Right forelimb (tissue), 1 donor: ENCODE data around the gene ZNF277.
"Not testable (repeated sequence)": the region's sequence is repeated elsewhere in the genome, so short reads cannot be mapped to it uniquely, and the experiment has no call there.

Experiments
- DNase-seq: peaks from one replicate; pipeline ENCODE4 v3.0.0-alpha.2; 2018

ZNF277 gene

DNA sequence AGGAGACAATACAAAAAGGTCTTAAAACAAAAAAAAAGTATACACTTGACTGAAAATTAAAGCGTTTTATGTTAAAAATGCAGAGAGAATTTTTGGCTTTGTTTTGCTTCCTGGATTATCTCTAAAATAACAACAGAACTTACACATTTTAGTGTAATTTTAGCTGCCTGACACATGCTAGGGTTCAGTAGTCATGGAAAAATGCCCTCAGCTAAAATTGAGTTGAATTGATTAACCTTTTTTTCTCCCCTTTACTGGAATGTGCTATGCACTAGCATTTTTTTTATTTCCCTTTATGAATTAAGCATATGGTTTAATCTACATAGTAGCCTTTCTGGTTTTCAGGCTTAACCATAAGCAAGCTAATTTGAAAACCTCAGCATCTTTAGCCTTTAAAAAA, 89.9 kb downstream of the ZNF277 start:
- DNase-seq: no peak

DNA sequence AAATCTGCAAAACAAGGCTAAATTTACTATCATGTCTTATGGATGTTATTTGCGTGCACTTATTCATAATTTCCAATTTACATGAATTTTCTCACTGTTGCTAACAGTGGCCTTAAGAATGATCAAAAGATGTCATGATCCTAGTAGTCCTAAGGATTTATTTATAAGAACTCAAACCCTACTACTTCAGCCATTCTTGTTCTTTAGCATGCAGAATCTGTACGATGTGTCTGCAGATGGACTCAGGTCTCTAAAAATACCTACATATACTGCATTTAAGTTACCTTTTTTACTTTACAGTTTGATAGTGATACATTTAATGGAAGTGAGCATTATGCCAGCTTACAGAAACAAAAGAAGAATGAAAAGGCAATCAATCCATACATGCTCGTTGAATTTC, 91.2 kb downstream of the ZNF277 start:
- no peak for DNase-seq

DNA sequence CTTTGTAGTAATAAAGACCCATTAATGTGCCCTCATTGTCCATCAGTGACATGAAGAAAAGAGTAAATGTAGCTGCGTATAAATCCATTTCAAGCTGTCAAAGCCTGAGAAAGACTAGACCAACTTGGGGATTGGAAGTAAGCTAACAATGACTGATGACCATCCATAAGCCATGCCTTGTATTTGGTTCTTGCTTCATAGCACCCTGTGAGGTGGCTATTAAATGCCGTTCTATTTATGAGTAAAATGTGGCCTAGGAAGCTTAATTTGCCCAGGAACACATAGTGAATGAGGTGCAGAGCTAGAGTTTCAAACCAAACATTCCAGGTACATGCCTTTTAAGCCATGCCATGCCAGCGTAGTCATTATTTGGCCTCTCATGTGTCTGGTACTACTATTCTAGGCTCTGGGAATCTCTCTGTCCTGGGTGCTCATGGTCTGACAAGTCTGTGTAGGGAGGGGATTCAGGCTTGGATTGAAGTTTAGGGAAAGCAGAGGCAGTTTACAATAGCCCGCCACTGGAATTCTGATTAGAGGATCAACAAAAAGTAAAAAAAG, 92.1 kb downstream of the ZNF277 start:
- DNase-seq: no peak

DNA sequence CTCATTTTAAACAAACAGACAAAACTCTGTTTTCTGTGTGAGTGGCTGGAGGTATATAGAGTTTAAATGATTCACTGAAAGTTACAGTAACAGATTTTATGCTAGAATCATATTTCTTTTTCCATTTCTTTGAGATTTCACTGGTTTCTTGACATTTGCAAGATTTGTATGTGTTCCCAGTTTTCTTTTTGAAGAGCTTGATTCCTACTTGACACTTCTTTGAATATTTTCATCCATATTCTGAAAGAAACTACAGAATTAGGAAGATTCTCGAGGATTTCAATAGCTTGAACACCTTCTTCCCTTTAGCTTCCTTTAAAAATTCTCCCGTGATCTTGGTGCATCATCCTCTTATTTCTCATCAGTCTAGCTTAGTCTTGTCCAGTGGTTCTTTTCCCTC, 93.6 kb downstream of the ZNF277 start:
- DNase-seq: no peak

DNA sequence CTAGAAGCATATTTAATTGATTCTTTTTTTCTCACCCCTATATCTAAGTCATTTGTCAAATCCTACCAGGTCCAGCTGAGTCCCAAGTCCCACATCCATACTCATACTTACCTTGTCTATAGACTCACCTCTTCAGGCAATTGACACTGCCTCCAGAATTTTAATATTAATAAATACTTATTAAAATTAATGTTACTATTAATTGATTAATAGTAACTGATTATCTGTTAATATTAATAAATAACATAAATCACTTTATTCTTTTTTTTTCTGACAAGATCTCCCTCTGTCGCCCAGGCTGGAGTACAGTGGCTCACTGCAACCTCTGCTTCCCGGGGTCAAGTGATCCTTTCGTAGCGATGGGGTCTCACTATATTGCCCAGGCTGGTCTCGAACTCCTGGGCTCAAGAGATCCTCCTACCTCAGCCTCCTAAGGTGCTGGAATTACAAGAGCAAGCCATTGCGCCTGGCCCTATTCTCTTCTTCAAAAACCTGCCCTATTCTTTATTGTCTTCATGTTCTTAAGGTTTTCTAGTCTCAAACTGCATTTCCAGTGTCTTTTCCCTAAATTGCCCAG, 94.4 kb downstream of the ZNF277 start:
- DNase-seq: no peak

DNA sequence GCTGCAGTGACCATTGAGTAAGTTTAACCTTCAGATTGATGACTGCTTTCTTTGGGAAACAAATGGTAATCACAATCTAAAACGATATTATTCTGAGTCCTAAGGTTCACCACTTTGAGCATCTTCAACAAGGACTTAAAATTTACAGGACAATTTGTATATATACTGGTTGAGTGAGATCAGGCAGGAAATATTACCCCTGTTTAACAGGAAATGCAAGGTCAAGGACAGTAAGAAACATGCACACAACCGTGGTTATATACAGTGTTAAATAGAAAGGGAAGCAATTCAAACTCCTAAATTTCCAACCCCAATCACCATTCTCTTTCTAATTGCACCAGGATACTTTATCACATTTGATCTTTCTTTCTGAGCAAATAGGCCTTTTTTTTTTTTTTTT, 96.1 kb downstream of the ZNF277 start:
- no peak for DNase-seq

DNA sequence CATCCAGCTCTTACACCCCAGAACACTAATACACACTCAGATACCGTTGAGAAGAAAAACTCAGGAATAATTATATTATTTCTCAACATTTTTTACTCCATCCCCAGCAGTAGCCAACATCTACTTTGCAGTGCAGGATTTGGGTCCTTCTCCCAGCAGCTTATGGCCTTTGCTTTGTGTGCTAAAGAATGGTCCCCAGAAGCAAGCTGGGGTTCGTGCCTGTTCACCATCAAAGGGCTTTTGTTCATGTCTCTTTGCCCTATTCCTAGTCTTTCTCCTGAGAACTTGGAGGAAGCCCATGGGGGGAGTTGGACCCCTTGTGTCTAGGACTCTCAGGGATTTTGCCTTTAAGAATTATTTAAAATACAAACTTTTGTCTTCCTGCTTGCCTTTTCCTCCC, 100.4 kb downstream of the ZNF277 start:
- no peak for DNase-seq

DNA sequence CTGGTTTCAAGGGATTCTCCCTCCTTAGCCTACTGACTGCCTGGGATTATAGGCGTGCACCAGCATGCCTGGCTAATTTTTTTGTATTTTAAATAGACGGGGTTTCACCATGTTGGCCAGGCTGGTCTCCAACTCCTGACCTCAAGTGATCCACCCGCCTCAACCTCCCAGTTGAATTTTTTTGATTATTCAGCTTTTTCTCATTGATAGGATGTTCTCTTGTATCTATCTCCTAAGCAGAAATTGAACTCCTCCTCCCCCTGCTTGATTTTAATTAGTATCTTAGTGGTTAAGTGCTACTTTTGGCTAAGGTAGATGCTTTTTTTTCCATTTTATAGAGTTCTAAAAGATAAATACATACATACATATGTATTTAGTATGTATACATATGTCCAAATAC, 101.0 kb downstream of the ZNF277 start:
- no peak for DNase-seq

DNA sequence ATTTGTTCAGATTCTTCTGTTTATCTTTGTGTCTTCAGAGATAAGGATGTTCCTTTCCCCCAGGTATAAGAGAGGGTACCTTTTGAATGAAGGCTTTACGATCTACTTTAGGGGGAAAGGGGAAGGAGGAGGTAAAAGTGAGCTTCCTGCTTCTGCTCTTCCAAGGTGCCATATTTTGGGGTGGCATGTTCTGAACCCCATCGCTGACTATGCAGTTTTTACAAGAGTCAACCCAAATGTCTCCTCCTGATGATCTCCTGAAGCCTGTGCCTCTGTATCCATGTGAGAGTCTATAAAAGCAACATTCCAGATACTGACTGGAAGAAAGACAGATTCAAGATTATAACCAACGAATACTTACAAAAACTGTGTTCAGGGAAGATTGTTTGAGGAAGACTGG, 102.5 kb downstream of the ZNF277 start:
- DNase-seq: no peak

DNA sequence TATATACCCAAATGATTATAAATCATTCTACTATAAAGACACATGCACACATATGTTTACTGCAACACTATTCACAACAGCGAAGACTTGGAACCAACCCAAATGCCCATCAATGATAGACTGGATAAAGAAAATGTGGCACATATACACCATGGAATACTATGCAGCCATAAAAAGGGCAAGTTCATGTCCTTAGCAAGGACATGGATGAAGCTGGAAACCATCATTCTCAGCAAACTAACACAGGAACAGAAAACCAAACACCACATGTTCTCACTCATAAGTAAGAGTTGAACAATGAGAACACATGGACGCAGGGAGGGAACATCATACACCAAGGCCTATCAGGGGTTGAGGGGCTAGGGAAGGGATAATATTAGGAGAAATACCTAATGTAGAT, 110.3 kb downstream of the ZNF277 start:
- not testable (repeated sequence) for DNase-seq

DNA sequence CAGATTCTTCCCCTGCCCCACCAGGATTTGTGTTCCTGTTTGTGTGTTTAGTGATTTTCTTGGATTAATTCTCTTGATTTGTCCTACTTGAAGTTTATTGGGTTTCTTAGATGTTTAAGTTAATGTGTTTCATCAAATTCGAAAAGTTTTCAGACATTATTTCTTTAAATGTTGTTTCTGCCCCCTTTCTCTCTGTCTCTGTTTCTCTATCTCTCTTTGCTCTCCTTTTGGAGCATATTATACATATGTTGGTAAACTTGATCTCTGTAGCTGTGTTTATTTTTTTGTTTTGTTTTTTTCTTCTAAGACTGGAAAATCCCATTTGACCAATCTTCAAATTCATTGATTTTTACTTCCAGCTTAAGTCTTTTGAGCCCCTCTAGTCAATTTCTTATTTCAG, 115.6 kb downstream of the ZNF277 start:
- no peak for DNase-seq

DNA sequence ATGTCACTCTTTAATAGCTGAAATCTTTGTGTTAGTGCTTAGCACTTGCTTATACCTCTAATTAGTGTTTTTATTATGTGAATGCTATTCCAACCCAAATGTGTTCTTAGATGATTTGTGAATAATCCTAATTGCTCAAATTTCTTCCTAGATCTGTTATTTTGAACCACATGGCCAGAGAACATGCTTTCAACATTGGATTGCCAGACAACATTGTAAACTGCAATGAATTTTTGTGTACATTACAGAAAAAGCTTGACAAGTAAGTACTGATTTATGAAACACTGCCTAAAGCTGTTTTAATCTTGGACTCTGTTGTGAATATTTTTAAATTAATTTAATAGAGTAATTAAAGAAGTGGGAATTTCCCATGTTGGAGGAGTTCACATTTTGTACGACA, 121.1 kb downstream of the ZNF277 start:
- DNase-seq: no peak

DNA sequence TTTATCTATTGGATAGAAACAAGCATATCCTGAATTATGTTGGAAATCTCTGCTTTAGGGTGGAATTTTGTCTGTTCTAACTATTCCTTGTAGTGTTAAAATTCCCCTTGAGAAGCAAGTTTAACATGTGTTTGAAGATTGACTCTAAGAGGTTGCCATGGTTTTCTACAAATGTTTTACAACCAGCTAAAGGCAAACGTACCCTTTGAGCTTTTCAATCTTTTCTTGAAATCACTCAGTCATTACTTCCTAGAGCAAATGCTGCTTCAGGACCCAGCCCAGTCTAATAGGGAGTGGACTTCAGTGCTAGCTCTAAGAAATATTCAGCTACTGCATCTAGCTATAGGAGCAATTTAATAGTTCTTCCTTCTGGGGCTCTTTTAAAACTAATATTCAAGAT, 125.0 kb downstream of the ZNF277 start:
- no peak for DNase-seq

DNA sequence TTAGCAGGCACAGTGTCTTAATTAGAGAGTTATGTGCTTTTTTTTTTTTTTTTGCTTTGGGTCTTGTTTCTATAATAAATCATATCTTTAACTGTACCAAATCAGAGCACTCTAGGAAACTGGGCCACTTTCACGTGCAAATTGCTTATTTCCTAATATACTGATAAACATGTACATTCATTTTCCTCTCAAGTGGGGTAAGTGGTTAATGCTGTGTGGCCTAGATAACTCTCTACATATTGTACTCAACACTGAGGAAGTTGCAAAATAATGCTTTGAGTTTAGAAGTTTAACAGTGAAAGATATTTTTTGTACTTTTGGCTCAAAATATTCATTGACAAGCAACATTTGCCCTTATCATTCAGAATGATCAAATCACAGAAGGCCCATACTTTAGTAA, 127.9 kb downstream of the ZNF277 start:
- no peak for DNase-seq

DNA sequence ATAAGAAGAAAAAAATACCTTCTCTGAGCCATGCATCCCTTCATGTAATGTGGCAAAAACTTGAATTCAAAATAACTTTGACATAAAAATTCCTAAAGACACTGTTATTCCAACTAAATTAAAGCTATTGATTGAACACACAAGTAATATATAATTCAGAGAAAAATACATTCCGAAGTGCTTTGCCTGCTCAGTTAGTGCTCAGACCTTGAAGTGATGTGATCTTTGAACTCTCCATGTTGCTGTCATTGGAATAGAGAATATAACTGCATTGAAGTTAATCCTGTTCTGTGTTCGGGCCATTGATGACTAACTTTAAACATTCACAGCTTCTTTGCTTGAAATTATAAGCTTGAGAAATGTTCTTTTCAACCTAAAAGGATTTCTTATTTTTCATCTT, 129.8 kb downstream of the ZNF277 start:
- no peak for DNase-seq

DNA sequence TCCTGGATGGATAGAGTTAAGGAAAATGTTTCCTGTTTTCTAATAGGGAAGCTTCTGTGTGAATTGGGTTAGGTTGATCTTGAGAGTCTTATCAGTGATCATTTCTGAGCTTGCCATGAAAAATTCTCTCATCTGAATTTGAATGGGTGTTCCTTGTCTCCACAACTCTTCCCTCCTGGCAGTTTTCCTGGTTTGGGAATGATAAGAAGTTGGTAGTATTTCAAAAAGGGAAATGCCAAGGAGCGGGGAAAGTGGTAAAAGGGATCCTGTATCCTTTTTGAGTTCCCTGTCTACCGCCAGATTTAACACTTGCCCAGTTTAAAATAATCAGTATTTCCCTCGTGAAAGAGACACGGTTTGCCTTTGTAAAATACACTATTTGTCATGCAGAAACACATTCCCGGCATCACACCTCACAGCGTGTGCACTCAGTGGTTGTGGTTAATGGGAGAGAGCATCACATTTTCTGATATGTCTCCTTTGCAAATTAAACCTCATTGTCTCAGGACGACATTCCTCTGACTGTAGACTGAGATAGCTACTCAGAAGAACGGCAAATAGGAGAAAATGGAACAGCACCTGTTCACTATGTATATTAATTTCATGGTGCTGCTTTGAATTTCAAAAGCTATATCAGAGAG, 130.6 kb downstream of the ZNF277 start:
- no peak for DNase-seq

DNA sequence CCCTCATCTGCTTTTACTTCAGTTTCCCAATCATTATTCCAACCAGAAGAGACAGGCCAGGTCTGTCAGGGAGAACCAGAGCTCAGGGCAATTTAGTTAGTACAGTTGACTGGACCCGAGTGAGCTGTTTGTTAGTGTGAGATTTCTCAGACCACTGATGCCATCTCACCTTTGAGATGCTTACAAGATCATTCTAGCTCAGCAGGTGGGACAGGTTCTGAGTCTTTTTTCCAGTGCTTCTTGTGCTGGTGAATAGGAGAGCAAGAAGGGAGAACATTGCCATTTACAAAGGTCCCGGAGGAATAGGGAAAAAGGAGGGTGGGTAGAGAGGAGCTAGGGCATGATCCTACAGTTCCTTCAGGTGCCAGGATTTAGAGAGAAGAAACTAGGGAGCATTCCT, 131.4 kb downstream of the ZNF277 start:
- DNase-seq: no peak

DNA sequence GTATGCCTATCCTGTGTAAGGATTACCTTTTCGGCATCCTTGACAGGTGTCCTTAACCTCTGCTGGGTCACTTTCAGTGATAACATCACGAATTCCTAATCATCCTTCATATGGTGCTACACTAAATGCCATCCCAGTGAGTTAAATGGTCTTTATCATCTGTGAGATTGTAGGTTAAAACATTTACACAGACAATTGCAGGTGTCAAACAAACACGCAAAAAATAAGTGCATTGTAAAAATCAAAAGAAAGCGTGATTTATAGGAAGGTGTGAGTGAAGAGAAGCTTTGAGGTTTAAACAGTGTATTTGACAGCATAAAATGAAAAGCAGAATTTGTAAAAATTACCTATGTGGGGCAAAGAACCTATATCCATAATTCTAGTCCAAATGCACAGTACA, 132.3 kb downstream of the ZNF277 start:
- no peak for DNase-seq

DNA sequence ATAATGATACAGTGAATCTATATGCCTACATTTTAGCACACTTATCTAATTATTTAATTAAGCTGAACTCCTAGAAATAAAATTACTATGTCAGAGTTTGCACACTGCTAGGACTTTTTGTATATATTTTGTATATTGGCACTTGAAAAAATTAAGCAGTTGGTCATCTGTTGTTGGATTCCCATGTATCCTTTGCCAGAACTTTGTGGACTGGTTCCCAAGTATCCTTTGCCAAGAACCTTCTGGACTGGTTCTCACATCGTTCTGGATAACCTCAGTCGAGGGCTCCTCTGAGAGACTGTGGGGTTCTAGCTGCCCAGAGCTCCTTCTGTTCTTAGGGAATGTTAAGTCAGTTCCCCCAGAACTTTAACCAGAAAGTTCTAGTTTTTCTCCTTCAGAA, 135.0 kb downstream of the ZNF277 start:
- DNase-seq: no peak

DNA sequence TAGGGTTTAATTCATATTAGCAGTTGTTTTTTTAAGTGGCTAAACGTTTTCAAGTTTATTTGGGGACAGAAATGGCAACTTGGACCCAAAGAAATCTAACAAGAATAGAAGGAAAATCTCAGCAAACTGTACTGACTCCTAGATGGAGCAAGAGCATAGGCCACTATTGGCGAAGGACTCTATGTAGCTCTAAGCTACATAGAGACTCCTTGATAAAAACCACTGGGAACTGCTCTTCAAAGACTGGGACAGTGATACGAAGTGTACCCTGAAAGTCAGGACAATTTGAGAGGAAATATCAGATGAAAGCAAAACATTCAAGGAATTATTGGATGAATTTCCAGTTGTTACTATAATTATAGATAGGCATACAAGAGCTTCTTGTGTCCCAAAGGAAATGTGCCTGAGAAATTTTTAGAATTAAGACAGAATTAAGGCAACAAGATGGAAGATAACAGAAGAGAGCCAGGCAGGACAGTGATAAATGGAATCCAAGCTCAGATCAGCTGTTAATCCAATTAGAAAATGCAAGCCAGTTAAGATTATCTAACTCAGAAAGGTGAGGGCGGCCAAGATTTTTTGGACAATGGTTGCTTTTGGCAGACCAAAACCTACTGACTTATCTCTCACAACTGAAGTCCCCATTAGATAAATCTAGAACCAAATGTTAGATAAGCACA, 140.0 kb downstream of the ZNF277 start:
- DNase-seq: no peak

DNA sequence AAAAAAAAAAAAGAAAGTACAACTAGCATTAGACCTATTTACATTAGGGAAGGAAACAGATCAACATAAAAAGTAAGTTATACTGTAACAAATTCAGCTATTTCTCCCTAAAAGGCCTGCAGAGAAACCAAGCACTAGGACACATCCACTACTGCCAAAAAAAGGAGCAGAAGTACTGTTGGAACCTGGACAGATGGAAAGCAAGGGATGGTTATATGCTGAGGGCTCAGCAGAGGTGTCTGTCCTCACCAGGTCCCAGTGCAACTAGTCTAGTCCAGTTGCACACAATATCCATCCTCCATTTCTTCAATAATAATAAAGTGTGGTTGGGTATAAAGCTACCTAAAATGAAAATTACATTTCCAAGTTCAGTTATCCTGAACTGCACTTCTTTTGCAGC, 140.6 kb downstream of the ZNF277 start:
- DNase-seq: no peak

DNA sequence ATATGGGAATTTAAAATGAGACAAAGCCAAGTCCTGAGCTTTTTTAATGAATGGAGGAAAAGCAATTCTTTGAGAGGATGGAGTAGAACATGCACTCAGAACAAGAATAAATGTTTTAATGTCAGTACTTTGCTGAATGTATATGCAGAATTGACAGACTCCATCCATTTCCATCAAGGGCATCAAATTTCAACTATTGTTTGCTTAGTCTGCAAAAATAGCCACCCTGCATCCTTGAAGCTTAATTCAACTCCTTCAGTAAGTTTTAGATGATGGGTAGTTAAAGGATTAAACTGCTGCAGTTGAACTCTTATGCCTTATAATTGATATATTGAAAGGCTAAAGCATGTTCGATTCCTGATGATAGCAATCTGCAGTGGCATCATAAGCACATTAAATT, 144.1 kb downstream of the ZNF277 start:
- DNase-seq: no peak

DNA sequence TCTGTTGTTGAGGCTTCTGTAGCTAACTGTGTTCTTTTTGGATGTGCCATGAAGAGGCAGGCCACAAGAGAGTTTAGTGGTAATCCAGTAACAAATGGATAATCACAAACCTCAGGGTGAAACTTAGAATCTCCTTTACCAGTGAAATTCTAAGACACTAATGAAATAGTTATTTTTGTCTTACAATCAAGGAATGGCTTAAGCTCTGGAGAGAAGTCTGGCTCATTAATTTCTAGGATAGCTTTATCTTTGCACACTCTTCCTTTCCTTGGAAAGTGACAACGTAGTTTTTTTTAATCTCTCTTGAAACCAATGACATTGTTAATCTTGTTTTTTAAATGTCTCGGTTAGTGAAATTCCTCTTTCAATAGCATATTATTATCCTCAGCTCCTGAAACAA, 150.1 kb downstream of the ZNF277 start:
- DNase-seq: no peak

DNA sequence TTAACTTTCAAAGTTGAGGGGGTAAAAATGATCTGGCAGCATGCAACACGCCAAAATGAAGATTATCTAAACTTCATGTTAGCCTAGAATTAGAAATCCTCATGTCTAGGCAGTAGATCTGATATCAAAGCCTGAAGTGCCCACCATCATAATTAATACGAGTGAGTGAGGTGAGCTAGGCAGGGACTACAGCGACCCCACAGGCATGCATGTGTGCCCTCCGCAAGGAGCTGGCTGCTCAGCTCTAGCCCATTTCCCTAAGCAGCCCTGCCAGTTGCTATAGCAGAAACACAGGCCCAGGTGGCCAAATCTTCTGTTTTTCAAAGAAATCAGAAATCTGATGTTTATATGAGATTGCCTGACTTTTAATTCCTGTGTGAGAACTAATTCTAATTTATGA, 150.6 kb downstream of the ZNF277 start:
- DNase-seq: no peak

DNA sequence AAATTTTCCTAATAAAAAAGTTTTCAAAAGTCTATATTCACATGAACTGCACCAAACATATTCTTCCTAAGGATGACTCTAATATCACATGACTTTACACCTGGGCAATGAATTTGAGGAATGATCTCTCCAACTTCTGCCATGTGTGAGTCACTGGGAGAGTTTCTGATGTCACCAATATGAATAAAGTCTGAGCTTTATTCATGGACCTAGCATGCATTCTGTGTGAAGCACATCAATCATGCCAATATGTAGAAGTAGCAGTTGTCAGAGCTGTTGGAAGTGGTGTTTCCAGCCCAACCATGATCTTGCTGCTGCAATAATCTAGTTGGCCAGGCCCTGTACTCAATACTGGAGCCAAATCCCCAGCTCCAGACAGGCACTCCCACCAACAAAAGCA, 152.0 kb downstream of the ZNF277 start:
- DNase-seq: no peak
